H1 (cell line): ENCODE measurements around the gene ADAM23. TPM values are rescaled to one million over a fixed set of nuclear protein-coding genes. Genes with fewer than 3 reads are reported as not detected.

Source experiments
- CTCF ChIA-PET: fragments of 300-600 bp; sonication (Branson Sonifier 250); formaldehyde crosslinking; loops from one replicate; lab custom pipeline; 2021; ENCODE audit not compliant: partially characterized antibody; lab: Charles Lee
- POLR2A ChIA-PET: fragments of 300-600 bp; sonication (Branson Sonifier 250); formaldehyde crosslinking; loops from one replicate; lab custom pipeline; 2021; ENCODE audit warnings: inconsistent platforms; ENCODE audit not compliant: partially characterized antibody; lab: Charles Lee
- DNase-seq, 2 experiments: peaks; one replicate each; pipeline versions ENCODE4 v3.0.0 to v3.0.0-alpha.2; 2010 to 2022; ENCODE audit warnings: low spot score in 2 of 2, low read depth in 1 of 2, mixed read lengths in 1 of 2
- FAIRE-seq: peaks from 2 replicates; lab custom pipeline; 2011; peaks lifted over from hg19 to GRCh38; lab: Jason Lieb, UNC
- H2AFZ ChIP-seq: 2 replicates; pipeline ENCODE4 v1.8.1; 2012; ENCODE audit warnings: low read length, inconsistent platforms
- H2AK5ac ChIP-seq: 2 replicates; pipeline ENCODE4 v1.6.1; 2013; ENCODE audit warnings: low read depth, low read length
- H2BK120ac ChIP-seq: replicated peaks from 2 replicates; pipeline ENCODE3; 2013; ENCODE audit warnings: low read depth, low read length, inconsistent platforms
- H2BK12ac ChIP-seq: 2 replicates; pipeline ENCODE4 v1.6.1; 2013; ENCODE audit warnings: low read depth, low read length
- H2BK15ac ChIP-seq: 2 replicates; pipeline ENCODE4 v1.6.1; 2013; ENCODE audit warnings: low read length
- H2BK20ac ChIP-seq: 2 replicates; pipeline ENCODE4 v1.6.1; 2013; ENCODE audit warnings: low read length
- H2BK5ac ChIP-seq: 2 replicates; pipeline ENCODE4 v1.6.1; 2013; ENCODE audit warnings: low read depth, low read length
- H3K14ac ChIP-seq: 2 replicates; pipeline ENCODE4 v1.6.1; 2013; ENCODE audit warnings: inconsistent platforms; ENCODE audit not compliant: insufficient read length
- H3K18ac ChIP-seq: 2 replicates; pipeline ENCODE4 v1.6.1; 2013; ENCODE audit warnings: low read length; ENCODE audit errors: extremely low read depth
- H3K23ac ChIP-seq: 2 replicates; pipeline ENCODE4 v1.6.1; 2013; ENCODE audit warnings: inconsistent platforms; ENCODE audit not compliant: insufficient read length
- H3K23me2 ChIP-seq: 2 replicates; pipeline ENCODE4 v1.6.1; 2013; ENCODE audit warnings: low read depth, low read length
- H3K27ac ChIP-seq: 2 replicates; pipeline ENCODE4 v1.6.1; 2011; ENCODE audit warnings: low read depth, low read length, inconsistent platforms
- H3K27me3 ChIP-seq, 4 experiments: replicated peaks in 1 of 4; 1 replicate in 1 of 4; 2 replicates in 3 of 4; pipeline versions ENCODE4 v1.6.1 to v1.8.1; 2011 to 2013; ENCODE audit warnings: low read length in 3 of 4, mild to moderate bottlenecking in 3 of 4, inconsistent platforms in 2 of 4, mixed read lengths in 2 of 4, moderate library complexity in 1 of 4; ENCODE audit not compliant: control insufficient read depth in 3 of 4, insufficient read depth in 3 of 4; ENCODE audit errors: extremely low read depth in 1 of 4
- H3K36me3 ChIP-seq, 4 experiments: 2 replicates each; pipeline versions ENCODE4 v1.6.1 to v1.8.1; 2011 to 2013; ENCODE audit warnings: mild to moderate bottlenecking in 4 of 4, low read length in 3 of 4, moderate library complexity in 2 of 4, control low read depth in 1 of 4, inconsistent platforms in 1 of 4; ENCODE audit not compliant: insufficient read depth in 4 of 4, control insufficient read depth in 2 of 4
- H3K4ac ChIP-seq: replicated peaks from 2 replicates; pipeline ENCODE3; 2013; ENCODE audit warnings: low read length, low read depth, mixed read lengths, inconsistent platforms; ENCODE audit not compliant: insufficient read length
- H3K4me1 ChIP-seq, 4 experiments: replicated peaks in 1 of 4; 1 replicate in 1 of 4; 2 replicates in 3 of 4; pipeline versions ENCODE4 v1.6.1 to v1.8.1; 2011 to 2013; ENCODE audit warnings: low read length in 3 of 4, inconsistent platforms in 2 of 4, mixed read lengths in 1 of 4; ENCODE audit not compliant: insufficient read depth in 4 of 4, control insufficient read depth in 3 of 4
- H3K4me2 ChIP-seq, 2 experiments: 2 replicates each; pipeline versions ENCODE4 v1.6.1 to v1.8.1; 2011 to 2013; ENCODE audit warnings: low read depth in 2 of 2, low read length in 2 of 2, control low read depth in 1 of 2, inconsistent platforms in 1 of 2, mild to moderate bottlenecking in 1 of 2; ENCODE audit not compliant: insufficient read depth in 1 of 2
- H3K4me3 ChIP-seq, 4 experiments: fragments of 200-600, 300-600 bp in 1 of 4; sonication (generic), shearing (Covaris generic), sonication (Bioruptor Twin) in 1 of 4; 2 replicates each; pipeline versions ENCODE4 v1.5.1 to v1.8.1; 2011 to 2016; ENCODE audit warnings: low read length in 4 of 4, low read depth in 3 of 4, control low read depth in 2 of 4, inconsistent platforms in 2 of 4, mild to moderate bottlenecking in 2 of 4, mixed read lengths in 1 of 4, moderate library complexity in 1 of 4; ENCODE audit not compliant: insufficient read depth in 2 of 4; ENCODE audit errors: extremely low read depth in 1 of 4
- H3K56ac ChIP-seq: replicated peaks from 2 replicates; pipeline ENCODE3; 2013; ENCODE audit warnings: low read depth, mild to moderate bottlenecking, mixed read lengths, low read length, inconsistent platforms; ENCODE audit not compliant: insufficient read length
- H3K79me1 ChIP-seq: 2 replicates; pipeline ENCODE4 v1.6.1; 2013; ENCODE audit warnings: low read depth, low read length, control low read depth
- H3K79me2 ChIP-seq, 2 experiments: 2 replicates each; pipeline versions ENCODE4 v1.6.1 to v1.8.1; 2012 to 2013; ENCODE audit warnings: low read length in 2 of 2, mild to moderate bottlenecking in 2 of 2, inconsistent platforms in 1 of 2; ENCODE audit not compliant: insufficient read depth in 2 of 2, control insufficient read depth in 1 of 2
- H3K9ac ChIP-seq, 4 experiments: replicated peaks in 1 of 4; 1 replicate in 1 of 4; 2 replicates in 3 of 4; pipeline versions ENCODE4 v1.6.1 to v1.8.1; 2011 to 2013; ENCODE audit warnings: low read depth in 3 of 4, low read length in 3 of 4, control low read depth in 2 of 4, mild to moderate bottlenecking in 2 of 4, moderate library complexity in 2 of 4, inconsistent platforms in 1 of 4; ENCODE audit errors: extremely low read depth in 1 of 4
- H3K9me3 ChIP-seq, 2 experiments: 2 replicates each; pipeline versions ENCODE4 v1.6.1 to v1.8.1; 2012 to 2013; ENCODE audit warnings: mild to moderate bottlenecking in 2 of 2, moderate library complexity in 2 of 2, control low read depth in 1 of 2, inconsistent platforms in 1 of 2, low read depth in 1 of 2, low read length in 1 of 2, mixed read lengths in 1 of 2; ENCODE audit not compliant: insufficient read depth in 2 of 2
- H4K20me1 ChIP-seq, 2 experiments: replicated peaks in 1 of 2; 2 replicates each; pipeline versions ENCODE3 to v1.8.1; 2011 to 2013; ENCODE audit warnings: inconsistent platforms in 2 of 2, low read length in 2 of 2, mild to moderate bottlenecking in 1 of 2; ENCODE audit not compliant: insufficient read depth in 2 of 2, control insufficient read depth in 1 of 2
- H4K5ac ChIP-seq: 2 replicates; pipeline ENCODE4 v1.6.1; 2013; ENCODE audit warnings: low read length, low read depth, mixed read lengths, inconsistent platforms; ENCODE audit not compliant: insufficient read length
- H4K8ac ChIP-seq: 2 replicates; pipeline ENCODE4 v1.8.0; 2013; ENCODE audit warnings: mild to moderate bottlenecking, moderate library complexity, low read length, inconsistent platforms; ENCODE audit not compliant: insufficient read depth; ENCODE audit errors: extremely low read depth
- H4K91ac ChIP-seq: replicated peaks from 2 replicates; pipeline ENCODE3; 2013; ENCODE audit warnings: low read length, mixed read lengths, inconsistent platforms; ENCODE audit not compliant: insufficient read length
- ASH2L ChIP-seq: fragments of 200-600, 300-600 bp; sonication (generic); IDR thresholded peaks from one replicate; pipeline ENCODE4 v1.7.1; 2017; ENCODE audit warnings: low read length
- ATF3 ChIP-seq: IDR thresholded peaks from 2 replicates; pipeline ENCODE4 v1.6.1; 2011; ENCODE audit warnings: low read depth, mild to moderate bottlenecking, low read length; ENCODE audit not compliant: insufficient read depth
- CEBPB ChIP-seq: IDR thresholded peaks from 2 replicates; pipeline ENCODE4 v1.6.1; 2012; ENCODE audit warnings: low read depth, low read length
- EZH2 ChIP-seq: fragments of 200-600 bp; sonication (generic); IDR thresholded peaks from 2 replicates; pipeline ENCODE4 v1.7.1; 2012; ENCODE audit warnings: low read depth, mild to moderate bottlenecking, moderate library complexity, low read length, inconsistent platforms; ENCODE audit not compliant: severe bottlenecking
- HDAC2 ChIP-seq, 2 experiments: fragments of 300-600 bp in 1 of 2; sonication (generic) in 1 of 2; IDR thresholded peaks; 2 replicates each; pipeline ENCODE4 v1.6.1; 2011 to 2012; ENCODE audit warnings: low read depth in 2 of 2, low read length in 2 of 2, mild to moderate bottlenecking in 2 of 2, moderate library complexity in 2 of 2, borderline replicate concordance in 1 of 2, inconsistent platforms in 1 of 2
- KDM5A ChIP-seq: fragments of 200-600 bp; IDR thresholded peaks from 2 replicates; pipeline ENCODE4 v1.7.1; 2012; ENCODE audit warnings: mild to moderate bottlenecking, low read length, inconsistent platforms, mixed read lengths
- PHF8 ChIP-seq: fragments of 200-600 bp; sonication (generic); conservative IDR thresholded peaks from 2 replicates; pipeline ENCODE4 v1.7.1; 2012; ENCODE audit warnings: low read depth, mild to moderate bottlenecking, inconsistent platforms, low read length, moderate library complexity
- POLR2A ChIP-seq, 2 experiments: IDR thresholded peaks; 1 replicate in 1 of 2; 2 replicates in 1 of 2; pipeline ENCODE4 v1.6.1; 2011; ENCODE audit warnings: low read depth in 2 of 2, low read length in 2 of 2, mild to moderate bottlenecking in 2 of 2; ENCODE audit errors: control extremely low read depth in 1 of 2
- RFX5 ChIP-seq: IDR thresholded peaks from 2 replicates; pipeline ENCODE4 v1.6.1; 2011; ENCODE audit warnings: low read depth, low read length, improper control_type of control experiment, borderline replicate concordance
- SRF ChIP-seq: IDR thresholded peaks from 2 replicates; pipeline ENCODE4 v1.6.1; 2011; ENCODE audit warnings: mild to moderate bottlenecking, low read depth, low read length, moderate library complexity
- TAF1 ChIP-seq: IDR thresholded peaks from 2 replicates; pipeline ENCODE4 v1.6.1; 2011; ENCODE audit warnings: mild to moderate bottlenecking, low read depth, low read length
- WGBS, 2 experiments: shearing (Covaris generic) in 1 of 2; methylation state at CpG; one replicate each; pipeline versions ENCODE4 v1.1.6 to v1.1.7; 2013 to 2015; ENCODE audit warnings: low lambda C conversion rate in 2 of 2, mixed read lengths in 2 of 2, inconsistent platforms in 1 of 2, low coverage in 1 of 2, missing lambda C conversion rate in 1 of 2; ENCODE audit not compliant: insufficient replicate concordance in 2 of 2, insufficient coverage in 1 of 2, insufficient read length in 1 of 2; ENCODE audit errors: extremely low coverage in 1 of 2, missing lambda C conversion rate in 1 of 2; 5-methylcytosine and 5-hydroxymethylcytosine counted together
- polyA plus RNA-seq, 7 experiments: library from polyadenylated mRNA; depleted of rRNA in 3 of 7; stranded (reverse) in 5 of 7; unstranded in 2 of 7; fragments of >200 nt in 5 of 7; fragments of 200-250 nt in 2 of 7; gene quantifications; 1 replicate in 5 of 7; 2 replicates in 1 of 7; 4 replicates in 1 of 7; pipeline versions ENCODE4 v1.2.1 to v1.2.3, GENCODE V29; 2011 to 2013; ENCODE audit warnings: missing spikeins in 2 of 7, mixed read lengths in 2 of 7
- total RNA-seq: library from RNA; stranded (reverse); fragmentation: NEBNext Ultra II Directional; extraction: Animal tissue kit (Norgen Biotek cat#: 25700); gene quantifications from 2 replicates; pipeline ENCODE4 v1.2.1, GENCODE V29; 2021
- TF ChIP-seq, protein P1 (sequence below): IDR thresholded peaks from 2 replicates; pipeline ENCODE4 v1.6.1; 2012; ENCODE audit warnings: low read length, inconsistent platforms

The ADAM23 gene
- total and polyA plus RNA-seq, 2 of the 8 experiments (the other 6 are each of a cell fraction or from before 2014, with no cell fraction given): 9.9 to 20.8 TPM

- no peak overlapping the region for H2BK15ac ChIP-seq
- no peak overlapping the region for H2BK5ac ChIP-seq
- 77% methylated on average over 3 of the region's 3 CpGs; no CpG with 5 or more reads in 1 of the 2 experiments for WGBS, 2 experiments
- H4K8ac ChIP-seq: no peak overlapping the region
- H3K9me3 ChIP-seq: no peaks in the 10 kb centered on the region
- no peak overlapping the region for H3K4ac ChIP-seq
- no peak overlapping the region for H4K5ac ChIP-seq
- no peaks in the 10 kb centered on the region for H3K36me3 ChIP-seq
- H3K14ac ChIP-seq: no peak overlapping the region
- ChIA-PET POLR2A (interaction anchor here (0.6 kb wide), 1 partner anchor 161 kb away, joined by 4 read pairs; no protein-coding TSS in a partner anchor), CTCF (interaction anchor here (1.0 kb wide), 1 partner anchor 45 kb away, joined by 3 read pairs; no protein-coding TSS in a partner anchor)
- no peak overlapping the region for H2BK12ac ChIP-seq
- H3K4me2 ChIP-seq: no peak overlapping the region
- no peaks in the 10 kb centered on the region for H3K23me2 ChIP-seq
- H3K18ac ChIP-seq: no peak overlapping the region
- no peaks in the 10 kb centered on the region; a peak in 1 of 7 replicates for H3K27me3 ChIP-seq
- H3K79me1 ChIP-seq: no peaks in the 10 kb centered on the region
- no peak overlapping the region for H2AFZ ChIP-seq
- H4K91ac ChIP-seq: no peak overlapping the region
- DNase-seq: no peak
- H3K4me1 ChIP-seq: no peaks in the 10 kb centered on the region
- H3K4me3 ChIP-seq: no peak overlapping the region
- H2BK20ac ChIP-seq: no peak overlapping the region
- no peak overlapping the region for H3K9ac ChIP-seq
- H3K79me2 ChIP-seq: no peaks in the 10 kb centered on the region
- H3K23ac ChIP-seq: no peak overlapping the region
- H4K20me1 ChIP-seq: no peaks in the 10 kb centered on the region
- no peak overlapping the region for H3K56ac ChIP-seq
- H2BK120ac ChIP-seq: no peak overlapping the region
- H2AK5ac ChIP-seq: no peak overlapping the region
- no peak overlapping the region for H3K27ac ChIP-seq
- FAIRE-seq: no peak
- no peak for TF ChIP-seq KDM5A
- TF ChIP-seq RFX5: no peak
- no peak for TF ChIP-seq ATF3
- no peak for TF ChIP-seq POLR2A (IDR thresholded peaks at IDR 0.05; ENCODE audit: control extremely low read depth in 1 of 2, low read depth in 2 of 2, low read length in 2 of 2)
- TF ChIP-seq PHF8: no peak
- TF ChIP-seq EZH2: no peak
- TF ChIP-seq, protein P1, sequence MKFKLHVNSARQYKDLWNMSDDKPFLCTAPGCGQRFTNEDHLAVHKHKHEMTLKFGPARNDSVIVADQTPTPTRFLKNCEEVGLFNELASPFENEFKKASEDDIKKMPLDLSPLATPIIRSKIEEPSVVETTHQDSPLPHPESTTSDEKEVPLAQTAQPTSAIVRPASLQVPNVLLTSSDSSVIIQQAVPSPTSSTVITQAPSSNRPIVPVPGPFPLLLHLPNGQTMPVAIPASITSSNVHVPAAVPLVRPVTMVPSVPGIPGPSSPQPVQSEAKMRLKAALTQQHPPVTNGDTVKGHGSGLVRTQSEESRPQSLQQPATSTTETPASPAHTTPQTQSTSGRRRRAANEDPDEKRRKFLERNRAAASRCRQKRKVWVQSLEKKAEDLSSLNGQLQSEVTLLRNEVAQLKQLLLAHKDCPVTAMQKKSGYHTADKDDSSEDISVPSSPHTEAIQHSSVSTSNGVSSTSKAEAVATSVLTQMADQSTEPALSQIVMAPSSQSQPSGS: no peak
- TF ChIP-seq SRF: no peak
- no peak for TF ChIP-seq HDAC2 (IDR thresholded peaks at IDR 0.05; ENCODE audit: borderline replicate concordance in 1 of 2, low read depth in 2 of 2, low read length in 2 of 2)
- TF ChIP-seq ASH2L: no peak
- TF ChIP-seq CEBPB: no peak
- TF ChIP-seq TAF1: no peak
These were observed 159.9 kb downstream of the ADAM23 start for GRCh38 chr2:206603243-206603642.
